HG03039 (cell line): Measurements from ENCODE around the gene CASP2.

Experiments used
- ATAC-seq: cut with Tn5 transposase; IDR thresholded peaks from one replicate; pipeline ENCODE4 v1.9.1; 2021; ENCODE audit warnings: mild to moderate bottlenecking, moderate library complexity; ENCODE audit not compliant: unreplicated experiment

CASP2 gene

DNA sequence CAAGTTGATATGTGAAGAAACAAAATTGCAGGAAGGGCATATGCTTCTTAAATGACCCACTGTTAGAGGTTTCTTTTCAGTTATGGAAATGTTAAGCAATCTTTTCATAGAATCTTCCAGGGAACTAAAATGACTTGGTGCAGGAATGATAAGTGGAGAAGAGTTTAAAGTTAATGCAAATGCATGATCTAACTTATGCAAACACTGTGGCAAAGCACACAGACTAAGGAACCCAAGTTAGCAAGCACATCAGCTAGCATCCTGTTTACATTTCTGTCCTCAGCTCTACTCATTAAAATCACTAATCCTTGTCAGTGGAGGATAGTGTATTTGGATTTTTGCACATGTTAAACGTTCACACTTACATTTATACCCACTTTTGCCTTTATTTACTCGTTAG lies 37.1 kb downstream of the CASP2 start:
- peak; percentile 48 for ATAC-seq

DNA sequence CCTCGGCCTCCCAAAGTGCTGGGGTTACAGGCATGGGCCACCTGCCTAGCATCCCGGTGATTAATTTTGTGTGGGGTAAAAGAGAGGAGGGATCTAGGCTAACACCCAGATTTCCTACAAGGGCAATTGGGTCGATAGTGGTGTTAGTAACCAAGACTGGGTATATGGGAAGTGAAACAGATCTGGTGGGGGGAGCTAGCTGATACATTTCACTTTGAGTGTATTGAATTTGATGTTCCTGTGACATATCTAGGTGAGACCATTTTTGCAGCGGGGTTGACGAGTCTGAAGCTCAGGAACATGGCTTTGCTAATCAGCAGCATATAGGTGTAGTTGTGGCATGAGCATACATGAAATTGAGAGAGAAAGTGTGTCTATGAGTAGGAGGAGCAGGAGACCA lies 39.8 kb downstream of the CASP2 start:
- ATAC-seq, result peak; percentile 40

DNA sequence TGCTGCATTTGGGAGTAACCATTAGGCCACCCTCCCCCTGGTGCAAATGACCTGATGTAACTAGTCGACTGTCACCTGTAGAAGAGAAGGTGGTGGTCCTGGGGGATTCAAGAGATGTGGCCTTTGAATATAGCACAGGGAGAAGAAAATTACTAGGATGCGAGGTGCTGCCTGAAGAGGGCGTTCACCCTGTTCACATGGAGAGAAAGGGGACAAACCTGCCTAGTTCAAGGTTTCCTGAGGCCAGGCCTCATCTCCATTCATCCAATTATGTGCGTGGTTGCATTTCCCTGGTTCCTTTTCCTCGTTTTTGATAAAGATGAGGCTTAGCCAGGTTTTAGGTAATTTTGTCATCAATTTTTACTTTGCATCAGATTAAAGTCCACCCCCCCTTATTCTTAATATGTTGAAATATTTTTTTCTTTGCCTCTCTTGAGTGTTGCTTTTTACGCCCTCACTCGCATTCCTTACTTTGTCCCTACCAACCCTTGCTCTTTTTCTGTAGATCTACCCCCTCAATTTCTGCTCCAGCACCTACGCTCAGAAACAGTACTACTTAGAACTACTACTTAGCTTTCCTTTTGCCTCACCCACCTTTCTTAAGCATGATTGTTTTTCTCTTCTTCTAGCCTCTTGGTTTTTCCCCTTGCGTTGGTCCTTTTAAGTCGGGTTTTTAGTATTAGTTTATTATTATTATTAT lies 41.5 kb downstream of the CASP2 start:
- no peak for ATAC-seq

DNA sequence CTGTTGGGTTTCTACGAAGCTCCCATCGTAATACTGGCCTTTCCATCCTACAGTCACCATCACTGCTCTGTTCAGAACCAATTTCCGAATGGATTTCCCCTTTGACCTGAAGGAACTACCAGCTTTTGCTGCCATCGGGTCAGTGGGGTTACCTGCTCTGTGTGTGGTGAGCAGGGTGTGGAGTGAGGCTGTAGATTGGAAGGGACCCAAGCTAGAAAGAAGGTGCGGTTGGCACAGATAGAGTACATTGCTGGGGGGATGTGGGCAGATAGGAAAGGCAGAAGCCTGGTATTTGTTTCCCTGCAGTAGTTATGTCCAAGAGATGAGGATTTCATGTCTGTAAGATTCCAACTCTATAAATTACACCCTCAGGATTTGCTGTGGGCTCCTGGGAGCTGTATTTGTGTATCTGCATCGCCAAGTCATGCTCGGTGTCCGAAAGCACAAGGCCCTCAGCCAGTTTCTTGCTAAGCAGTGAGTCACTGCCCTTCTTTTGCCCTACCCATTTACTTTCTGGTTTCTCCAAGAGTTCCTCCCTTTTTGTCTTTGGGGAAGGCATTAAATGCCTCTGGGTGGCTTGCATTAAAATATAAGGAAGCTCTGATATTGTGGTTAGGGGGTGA lies 43.1 kb downstream of the CASP2 start:
- ATAC-seq, result no peak

DNA sequence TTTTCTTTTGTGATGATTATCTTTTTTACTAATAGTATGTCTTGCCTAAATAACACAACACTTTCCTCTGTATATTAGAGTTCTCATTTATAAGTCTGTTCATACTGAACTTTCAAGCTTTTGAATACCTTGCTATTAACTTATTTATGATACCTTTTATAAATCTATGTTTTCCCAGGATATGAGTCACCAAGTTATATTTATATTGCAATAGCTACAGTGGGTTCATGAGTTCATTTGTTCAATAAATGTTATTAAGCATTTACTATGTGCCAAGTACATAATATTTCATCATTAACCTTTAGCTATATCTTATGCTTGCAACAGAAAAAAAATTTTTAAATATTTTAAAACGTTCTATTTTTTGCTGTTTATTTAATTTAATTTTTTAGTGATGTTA lies 46.1 kb downstream of the CASP2 start:
- ATAC-seq, result no peak

DNA sequence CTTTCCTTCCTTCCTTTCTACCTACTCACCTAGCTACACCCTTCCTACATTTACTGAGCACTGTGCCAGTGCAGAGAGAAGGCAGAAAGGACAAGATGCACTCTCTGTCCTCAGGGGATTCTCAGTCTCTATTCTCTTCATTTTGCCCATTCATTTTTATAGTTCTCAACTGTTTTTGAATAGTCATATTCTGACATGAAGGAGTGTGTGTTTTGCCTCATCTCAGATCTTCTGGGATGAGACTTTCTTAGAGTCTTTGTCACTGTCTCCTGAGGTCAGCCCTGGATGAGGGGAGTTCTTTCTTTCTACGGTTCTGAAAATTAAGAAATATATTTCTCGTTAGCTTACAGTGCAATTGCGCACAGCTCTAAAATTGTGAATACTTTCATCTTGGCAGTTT lies 49.1 kb downstream of the CASP2 start:
- ATAC-seq, result no peak

DNA sequence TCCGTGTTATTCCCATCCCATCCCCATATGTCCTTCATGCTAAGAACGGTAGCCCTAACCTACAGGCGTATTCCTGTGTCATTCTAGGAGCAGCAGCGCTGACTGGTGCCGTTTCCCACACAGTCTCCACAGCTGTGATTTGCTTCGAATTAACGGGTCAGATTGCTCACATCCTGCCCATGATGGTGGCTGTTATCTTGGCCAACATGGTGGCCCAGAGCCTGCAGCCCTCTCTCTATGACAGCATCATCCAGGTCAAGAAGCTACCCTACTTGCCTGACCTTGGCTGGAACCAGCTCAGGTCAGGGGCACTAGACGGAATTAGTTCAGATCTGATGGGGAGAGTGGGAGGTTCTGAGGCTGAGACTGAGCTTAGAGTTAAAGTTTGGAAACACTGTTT lies 53.7 kb downstream of the CASP2 start:
- no peak for ATAC-seq

DNA sequence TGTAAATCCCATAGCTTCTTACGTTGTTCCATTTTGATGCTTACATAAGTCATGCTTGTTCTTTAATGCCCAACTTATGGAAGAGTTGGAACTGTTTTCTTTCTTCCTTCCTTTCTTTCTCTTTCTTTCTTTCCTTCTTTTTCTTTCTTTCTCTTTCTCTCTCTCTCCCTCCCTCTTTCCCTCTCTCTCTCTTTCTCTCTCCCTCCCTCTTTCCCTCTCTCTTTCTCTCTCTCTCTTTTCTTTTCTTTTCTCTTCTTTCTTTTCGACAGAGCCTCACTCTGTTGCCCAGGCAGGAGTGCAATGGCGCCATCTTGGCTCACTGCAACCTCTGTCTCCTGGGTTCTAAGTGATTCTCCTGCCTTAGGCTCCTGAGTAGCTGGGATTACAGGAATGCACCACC lies 55.4 kb downstream of the CASP2 start:
- ATAC-seq, result no peak

DNA sequence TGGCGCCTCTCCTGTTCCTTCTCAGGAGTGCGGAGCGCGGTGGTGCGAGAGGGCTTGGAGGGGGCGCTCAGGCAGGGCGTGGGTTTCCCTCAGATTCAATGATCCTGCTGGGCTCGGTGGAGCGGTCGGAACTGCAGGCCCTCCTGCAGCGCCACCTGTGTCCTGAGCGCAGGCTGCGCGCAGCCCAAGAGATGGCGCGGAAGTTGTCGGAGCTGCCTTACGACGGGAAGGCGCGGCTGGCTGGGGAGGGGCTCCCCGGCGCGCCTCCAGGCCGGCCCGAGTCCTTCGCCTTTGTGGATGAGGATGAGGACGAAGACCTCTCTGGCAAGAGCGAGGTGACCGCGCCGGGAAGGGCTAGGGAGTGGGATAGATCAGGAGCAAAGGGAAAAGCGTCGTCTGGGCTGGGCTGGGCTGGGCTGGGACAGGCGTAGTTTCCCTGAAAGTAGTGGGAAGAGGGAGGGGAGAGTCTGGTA lies 57.3 kb downstream of the CASP2 start:
- peak; percentile 54 for ATAC-seq

DNA sequence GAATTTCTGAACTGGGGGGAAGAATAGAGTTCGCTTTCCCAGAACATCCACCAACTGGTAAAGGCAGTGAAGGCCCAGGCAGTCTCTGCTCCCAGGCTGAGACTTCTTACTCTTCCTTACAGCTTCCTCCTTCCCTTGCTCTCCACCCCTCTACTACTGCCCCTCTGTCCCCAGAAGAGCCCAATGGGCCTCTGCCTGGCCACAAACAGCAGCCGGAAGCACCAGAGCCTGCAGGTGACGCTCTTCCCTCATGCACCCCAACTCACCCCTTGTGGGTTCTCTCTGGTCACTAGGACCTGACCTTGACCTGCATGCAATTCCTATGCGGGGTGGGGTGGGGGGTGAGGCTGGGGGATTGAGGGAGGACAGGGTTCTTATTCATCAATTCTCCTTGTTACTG lies 57.9 kb downstream of the CASP2 start:
- ATAC-seq, result no peak

DNA sequence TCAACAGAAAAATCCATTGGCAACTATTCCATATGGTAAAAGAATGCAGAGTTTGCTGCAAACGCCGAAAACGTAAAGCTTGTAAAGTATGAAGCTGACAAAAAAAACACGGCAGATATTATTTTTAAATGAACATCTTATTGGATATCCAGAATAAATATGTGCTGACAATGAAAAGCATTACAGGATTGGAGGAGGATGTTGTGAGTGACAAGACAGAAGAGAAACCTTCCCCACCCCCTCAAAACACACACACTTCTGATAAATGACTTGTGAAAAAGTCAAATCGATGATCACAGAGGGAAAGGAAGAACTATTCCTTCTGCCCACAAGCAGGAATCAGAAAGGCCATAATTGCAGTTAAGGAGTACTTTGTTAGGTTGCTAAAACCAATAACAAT lies 59.8 kb downstream of the CASP2 start:
- no peak for ATAC-seq

DNA sequence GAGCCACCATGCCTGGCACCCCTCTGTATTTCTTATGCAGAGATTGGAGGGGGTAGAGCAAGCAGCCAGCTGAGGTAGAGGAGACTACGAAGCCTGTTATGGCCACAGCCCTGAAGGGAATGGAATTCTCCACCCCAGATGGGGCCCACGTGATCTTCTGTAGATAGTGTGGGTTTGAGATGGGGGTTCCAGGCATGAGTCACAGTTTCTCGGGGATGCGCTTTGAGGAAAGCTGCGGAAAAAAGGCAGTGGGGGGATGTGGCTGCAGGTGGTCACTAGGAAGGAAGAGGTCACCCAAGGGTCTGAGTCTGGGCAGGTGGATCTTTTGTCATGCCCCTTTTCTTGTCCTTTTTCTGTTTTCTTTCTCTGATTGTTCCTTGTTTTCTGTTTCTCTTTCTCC lies 62.9 kb downstream of the CASP2 start:
- ATAC-seq, result no peak

DNA sequence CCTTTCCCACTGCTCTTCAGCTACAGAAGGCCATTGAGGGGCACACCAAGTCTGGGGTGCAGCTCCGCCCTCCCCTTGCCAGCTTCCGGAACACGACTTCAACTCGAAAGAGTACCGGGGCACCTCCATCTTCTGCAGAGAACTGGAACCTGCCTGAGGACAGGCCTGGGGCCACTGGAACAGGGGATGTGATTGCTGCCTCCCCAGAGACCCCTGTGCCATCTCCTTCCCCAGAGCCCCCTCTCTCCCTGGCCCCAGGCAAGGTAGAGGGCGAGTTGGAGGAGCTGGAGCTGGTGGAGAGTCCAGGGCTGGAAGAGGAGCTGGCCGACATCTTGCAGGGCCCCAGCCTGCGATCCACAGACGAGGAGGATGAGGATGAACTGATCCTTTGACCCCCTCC lies 63.4 kb downstream of the CASP2 start:
- ATAC-seq, result no peak

DNA sequence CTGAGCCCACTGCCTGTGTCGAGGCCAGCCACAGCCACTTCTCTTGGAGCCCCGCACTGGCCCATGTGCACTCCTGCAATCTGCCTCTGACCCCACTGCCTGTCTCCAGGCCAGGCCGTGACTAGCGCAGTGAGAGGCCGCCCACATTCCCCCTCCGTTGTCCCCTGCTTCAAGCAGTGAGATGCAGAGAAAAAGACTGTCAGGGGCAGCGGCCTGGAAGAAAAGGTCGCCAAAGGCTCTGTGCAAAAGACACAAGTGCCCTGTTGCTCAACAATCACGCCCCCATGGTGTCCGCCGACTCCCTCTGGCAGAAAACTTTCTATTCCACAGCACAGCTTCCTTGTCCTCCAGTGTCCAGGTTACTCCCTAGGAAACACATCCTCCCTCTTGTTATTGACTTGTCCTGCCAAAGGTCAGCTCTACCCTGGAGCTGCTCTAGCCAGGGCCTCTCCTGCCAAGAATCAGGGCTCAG lies 64.4 kb downstream of the CASP2 start:
- ATAC-seq, result no peak

DNA sequence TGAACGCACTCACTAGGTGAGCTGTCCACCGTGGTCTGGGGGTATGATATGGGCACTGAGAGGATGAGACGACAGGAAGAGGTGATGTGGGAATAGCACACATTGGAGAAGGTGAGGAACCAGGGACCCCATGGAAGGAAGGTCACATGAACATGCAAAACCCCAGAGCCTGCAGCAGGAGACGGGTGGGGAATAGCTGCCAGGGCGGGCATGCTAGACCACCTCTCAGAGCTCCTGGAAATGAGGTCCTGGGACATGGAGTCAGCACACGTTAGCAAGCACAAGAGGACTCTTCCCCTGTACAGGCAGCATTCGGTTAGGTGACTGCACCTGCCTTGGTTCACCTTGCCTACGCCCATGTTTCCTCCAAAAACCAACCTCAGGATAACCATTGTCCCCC lies 66.2 kb downstream of the CASP2 start:
- ATAC-seq, result no peak

DNA sequence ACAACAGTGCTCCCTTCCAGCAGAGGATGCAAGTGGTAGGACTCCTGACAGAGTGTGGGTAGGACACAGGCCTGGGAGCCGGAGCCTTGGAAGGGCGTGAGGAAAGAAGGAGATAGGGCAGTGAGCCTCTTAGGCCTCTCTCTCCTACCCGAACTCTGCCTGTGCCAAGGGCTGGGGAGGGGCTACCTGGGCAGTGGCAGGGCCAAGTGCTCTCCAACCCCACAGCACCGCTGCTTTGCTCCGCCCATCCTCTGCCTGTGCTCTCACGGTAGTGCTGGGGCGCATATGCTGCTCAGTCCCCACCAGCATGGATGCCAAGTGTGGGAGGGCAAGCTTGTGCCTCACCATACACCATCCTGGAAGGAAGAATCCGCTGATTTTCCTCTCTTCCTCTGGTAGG lies 66.8 kb downstream of the CASP2 start:
- ATAC-seq, result no peak

DNA sequence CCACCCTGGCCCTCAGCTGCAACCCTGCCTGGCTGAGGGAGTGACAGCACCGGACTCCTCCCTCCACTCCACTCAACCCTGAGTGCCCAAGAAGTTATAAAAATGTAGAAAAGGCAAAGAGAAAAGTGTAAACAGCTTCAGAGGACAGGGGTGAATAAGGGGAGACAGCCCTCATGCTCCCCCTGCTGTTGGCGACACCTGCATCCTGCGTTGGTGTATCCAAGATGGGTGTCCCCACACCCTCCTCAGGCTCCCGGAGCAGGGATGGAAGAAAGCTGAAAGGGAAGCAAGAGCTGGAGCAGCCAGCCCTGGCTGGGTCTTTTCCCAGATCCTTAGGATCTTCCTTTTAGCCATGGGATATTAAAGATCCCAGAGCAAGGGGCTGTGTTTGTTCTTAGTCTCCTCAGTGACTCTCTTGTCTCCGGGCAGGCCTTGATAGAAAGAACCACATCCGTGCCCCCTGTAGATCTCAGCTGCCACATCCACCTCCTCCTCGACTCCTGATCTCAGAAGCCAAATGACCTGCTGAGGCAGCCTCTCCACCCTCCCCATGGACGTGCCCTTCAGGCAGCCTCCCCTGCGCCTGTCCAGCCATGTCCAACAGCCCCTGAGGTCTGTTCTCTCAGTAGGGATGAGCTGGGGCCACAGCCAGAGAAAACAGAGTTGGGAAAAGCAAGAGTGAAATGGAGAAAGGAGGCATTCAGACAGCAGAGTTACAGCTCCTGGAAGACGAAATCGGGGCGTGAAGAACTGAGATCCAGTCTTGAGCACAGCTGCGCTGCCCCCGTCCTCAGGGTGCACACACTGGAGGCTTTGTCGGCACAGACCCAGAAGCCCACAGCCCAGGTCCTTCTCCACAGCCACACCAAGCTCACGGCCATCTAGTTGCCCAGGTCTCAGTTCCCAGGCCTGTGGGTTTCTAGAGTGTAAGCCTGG lies 67.6 kb downstream of the CASP2 start:
- no peak for ATAC-seq

DNA sequence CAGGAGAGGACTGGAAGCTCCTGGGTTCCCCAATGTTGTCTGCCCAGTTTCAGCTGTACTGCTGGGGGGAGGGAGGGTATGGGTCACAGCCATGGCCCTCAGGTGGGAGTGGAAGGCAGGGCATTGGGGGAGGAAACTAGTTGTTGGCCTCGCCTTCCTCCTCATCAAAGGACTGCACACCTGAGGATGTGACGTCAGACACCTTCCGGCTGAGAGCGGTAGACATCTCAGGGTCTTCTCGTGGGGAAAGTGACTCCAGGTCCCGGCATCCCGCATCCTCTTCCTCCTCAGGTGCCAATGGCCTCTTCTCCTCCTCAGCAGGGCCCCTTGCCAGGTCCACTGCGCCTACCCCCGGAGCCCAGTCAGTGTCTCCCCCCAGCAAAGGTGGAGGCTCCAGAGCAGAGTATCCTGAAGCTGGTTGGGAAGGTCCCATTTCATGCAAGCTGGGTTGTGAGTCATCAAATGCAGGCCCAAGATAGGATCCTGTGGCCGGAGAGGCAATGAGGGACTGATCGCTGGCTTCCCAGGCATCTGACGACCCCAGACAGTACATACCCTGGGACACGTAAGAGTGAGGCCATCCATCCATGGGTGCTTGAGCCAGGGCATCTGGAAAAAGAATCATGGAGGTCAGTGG lies 68.4 kb downstream of the CASP2 start:
- ATAC-seq, result no peak
